HG02610 (cell line): ENCODE results near the gene FRRS1.
"Not testable (repeated sequence)": the region's sequence is repeated elsewhere in the genome, so short reads cannot be mapped to it uniquely, and the experiment has no call there.

ENCODE experiments used
- ATAC-seq: cut with Tn5 transposase; IDR thresholded peaks from one replicate; pipeline ENCODE4 v1.9.1; 2021; ENCODE audit warnings: mild to moderate bottlenecking, moderate library complexity; ENCODE audit not compliant: unreplicated experiment

FRRS1 gene, protein sequence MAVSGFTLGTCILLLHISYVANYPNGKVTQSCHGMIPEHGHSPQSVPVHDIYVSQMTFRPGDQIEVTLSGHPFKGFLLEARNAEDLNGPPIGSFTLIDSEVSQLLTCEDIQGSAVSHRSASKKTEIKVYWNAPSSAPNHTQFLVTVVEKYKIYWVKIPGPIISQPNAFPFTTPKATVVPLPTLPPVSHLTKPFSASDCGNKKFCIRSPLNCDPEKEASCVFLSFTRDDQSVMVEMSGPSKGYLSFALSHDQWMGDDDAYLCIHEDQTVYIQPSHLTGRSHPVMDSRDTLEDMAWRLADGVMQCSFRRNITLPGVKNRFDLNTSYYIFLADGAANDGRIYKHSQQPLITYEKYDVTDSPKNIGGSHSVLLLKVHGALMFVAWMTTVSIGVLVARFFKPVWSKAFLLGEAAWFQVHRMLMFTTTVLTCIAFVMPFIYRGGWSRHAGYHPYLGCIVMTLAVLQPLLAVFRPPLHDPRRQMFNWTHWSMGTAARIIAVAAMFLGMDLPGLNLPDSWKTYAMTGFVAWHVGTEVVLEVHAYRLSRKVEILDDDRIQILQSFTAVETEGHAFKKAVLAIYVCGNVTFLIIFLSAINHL

GRCh38 chr1:99766378-99766800 is at the start of gene FRRS1:
TSS of gene FRRS1 (minus strand) at chr1:99766635. CDS start at chr1:99748768, 17,867 bp downstream.
- peak; percentile 94 for ATAC-seq

DNA sequence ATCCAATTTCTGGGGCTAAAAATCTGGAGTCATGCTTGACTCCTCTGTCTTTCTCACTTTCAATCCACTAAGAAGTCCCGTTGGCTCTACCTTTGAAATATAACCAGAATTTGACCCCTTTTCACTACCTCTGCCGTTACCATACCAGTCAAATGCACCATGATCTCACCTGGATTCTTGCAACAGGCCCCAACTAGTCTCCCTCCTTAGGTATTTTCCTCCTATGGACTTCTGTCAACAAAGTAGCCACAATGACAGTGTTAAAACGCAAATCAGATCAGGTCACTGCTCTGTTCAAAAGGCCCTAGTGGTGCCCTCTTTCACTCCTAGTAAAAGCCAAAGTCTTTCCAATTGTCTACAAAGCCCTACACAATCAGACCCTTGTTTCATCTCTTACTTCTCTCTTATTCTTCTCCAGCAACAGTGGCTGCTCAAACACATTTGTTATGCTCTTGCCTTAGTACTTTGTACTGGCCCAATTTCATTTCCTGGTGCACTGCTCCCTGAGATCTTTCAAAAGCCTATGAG is 48.0 kb upstream of the FRRS1 start:
- ATAC-seq = no peak

- no peak for ATAC-seq
Observed at GRCh38 chr1:99811747-99812146, 45.3 kb upstream of the FRRS1 start.

- ATAC-seq = no peak
Observed at GRCh38 chr1:99811075-99811474, 44.6 kb upstream of the FRRS1 start.

DNA sequence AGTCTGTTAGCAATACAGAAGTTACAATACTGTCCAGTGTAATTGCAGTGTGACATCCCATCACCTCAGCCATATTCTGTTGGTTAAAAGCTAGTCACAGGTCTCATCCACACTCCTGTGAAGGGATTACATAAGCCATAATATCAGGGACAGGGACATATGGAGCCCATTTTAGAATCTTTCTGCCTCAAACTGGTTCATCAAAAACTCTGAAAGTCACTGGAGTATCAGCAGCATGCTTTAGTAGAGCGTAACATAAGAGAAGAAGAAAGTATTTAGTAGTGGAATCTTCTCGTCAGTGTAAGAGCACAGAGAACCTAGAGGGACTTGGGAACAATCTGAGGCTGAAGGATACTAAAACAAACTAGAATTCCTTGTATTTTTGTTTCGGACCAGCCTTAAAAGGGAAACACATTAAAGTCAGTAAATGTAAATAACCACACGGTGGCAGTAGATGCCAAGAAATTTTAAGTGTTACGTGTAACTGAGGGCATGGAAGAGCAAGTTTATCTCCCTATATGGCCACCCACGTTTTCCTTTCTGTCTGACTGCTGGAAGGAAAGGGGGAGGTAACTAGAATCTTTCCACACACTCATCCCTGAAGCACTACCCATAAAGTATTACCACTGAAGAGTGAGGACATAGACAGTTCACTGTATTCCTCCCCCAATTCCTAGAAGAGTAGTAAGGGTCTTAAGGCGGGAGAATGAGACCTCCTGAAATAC is 42.1 kb upstream of the FRRS1 start:
- peak; percentile 88 for ATAC-seq

- ATAC-seq = no peak
Observed at GRCh38 chr1:99806882-99807281, 40.4 kb upstream of the FRRS1 start.

DNA sequence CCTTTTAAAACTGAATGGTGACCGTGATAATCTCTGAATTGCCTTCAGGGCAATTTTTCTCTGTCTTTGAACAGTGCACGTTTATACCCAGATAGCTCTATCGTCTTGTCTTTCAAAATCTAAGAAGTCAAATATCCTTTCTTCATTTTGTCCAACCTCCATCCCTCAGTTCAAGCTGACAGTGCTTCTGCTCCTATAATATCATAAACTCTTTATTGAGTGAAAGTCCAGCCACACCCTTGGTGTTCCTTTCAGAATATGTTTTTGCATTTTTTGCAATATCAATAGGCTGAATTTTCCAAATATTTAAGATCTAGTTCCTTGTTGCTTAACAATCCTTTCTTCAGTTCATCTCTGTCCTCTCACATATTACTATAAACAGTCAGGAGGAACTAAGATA is 35.1 kb upstream of the FRRS1 start:
- no peak for ATAC-seq

- ATAC-seq = not testable (repeated sequence)
Observed at GRCh38 chr1:99793861-99794260, 27.4 kb upstream of the FRRS1 start.

- no peak for ATAC-seq
Observed at GRCh38 chr1:99789715-99790114, 23.3 kb upstream of the FRRS1 start.

GRCh38 chr1:99788896-99789295 is 22.5 kb upstream of the FRRS1 start:
- no peak for ATAC-seq

- peak; percentile 94 for ATAC-seq
Observed at GRCh38 chr1:99786751-99787501, 20.5 kb upstream of the FRRS1 start.

- no peak for ATAC-seq
Observed at GRCh38 chr1:99784809-99785255, 18.4 kb upstream of the FRRS1 start.

DNA sequence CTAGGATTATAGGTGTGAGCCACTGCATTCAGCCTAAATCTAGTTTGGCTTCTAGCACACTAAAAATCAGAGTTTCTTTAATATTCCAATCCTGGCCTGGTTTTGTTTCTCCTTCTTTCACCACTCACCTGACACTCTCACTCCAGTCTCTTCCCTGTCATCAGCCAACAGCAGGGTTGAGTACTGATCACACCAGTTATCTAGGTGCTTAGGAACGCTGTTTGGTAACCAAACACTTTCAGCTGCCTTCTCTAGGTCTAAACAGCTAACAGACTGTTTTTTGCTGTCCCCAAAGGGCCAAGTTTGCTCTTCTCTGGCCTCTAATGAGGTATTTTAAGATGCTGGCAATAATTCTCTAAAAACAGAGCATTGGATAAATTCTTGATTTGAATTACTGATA is 17.7 kb upstream of the FRRS1 start:
- ATAC-seq = no peak

GRCh38 chr1:99782920-99783319 is 16.5 kb upstream of the FRRS1 start:
- no peak for ATAC-seq

- ATAC-seq = no peak
Observed at GRCh38 chr1:99782397-99782796, 16.0 kb upstream of the FRRS1 start.

GRCh38 chr1:99781798-99782197 is 15.4 kb upstream of the FRRS1 start:
- no peak for ATAC-seq

DNA sequence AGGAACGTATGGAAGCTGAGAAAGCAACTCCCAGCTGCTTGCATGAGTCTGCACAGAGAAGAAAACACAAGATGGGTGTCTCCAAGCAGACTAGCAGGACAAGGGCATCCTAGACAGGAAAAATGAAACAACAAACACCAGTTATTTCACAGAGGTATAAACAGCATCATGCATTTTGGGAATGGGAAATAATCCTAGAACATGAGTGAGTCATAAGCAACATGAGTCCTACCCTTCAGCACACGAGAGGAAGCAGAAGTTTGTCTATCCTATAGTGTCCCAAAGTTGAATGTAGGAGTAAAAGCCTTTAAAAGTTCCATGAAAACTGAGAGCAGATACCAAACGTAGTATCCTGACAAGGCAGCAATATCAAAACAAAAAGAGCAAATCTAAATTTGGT is 11.3 kb upstream of the FRRS1 start:
- ATAC-seq = no peak

GRCh38 chr1:99776120-99776519 is 9.7 kb upstream of the FRRS1 start:
- no peak for ATAC-seq

DNA sequence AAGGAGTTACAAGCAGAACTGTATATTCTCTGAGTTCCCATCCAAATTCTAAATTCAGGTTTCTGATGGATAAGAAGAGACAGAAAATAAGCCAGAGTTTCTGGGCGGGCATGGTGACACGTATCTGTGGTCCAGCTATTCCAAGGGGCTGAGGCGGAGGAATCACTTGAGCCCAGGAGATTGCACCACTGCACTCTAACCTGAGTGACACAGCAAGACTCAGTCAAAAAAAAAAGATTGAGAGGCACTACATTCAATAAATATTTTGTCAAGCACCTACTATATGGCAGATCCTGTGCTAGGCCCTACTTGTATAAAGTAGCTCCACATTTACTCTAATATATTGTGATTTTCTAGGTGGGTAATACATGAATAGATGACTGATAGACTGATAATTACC is 6.4 kb upstream of the FRRS1 start:
- ATAC-seq = no peak

- no peak for ATAC-seq
Observed at GRCh38 chr1:99771513-99771918, 5.1 kb upstream of the FRRS1 start.
